Neural progenitor cell (in vitro differentiated cells): ENCODE measurements around the gene PTPRG.

ENCODE experiments used
- EZH2 ChIP-seq: fragments of 200-600 bp; sonication (generic); IDR thresholded peaks from 2 replicates; pipeline ENCODE4 v1.6.1; 2017; ENCODE audit warnings: antibody characterized with exemption, mild to moderate bottlenecking, moderate library complexity
- EZH2phosphoT487 ChIP-seq: fragments of 200-600 bp; sonication (generic); IDR thresholded peaks from 2 replicates; pipeline ENCODE4 v1.6.1; 2017; ENCODE audit warnings: antibody characterized with exemption
- TF ChIP-seq, protein P1 (sequence below): fragments of 200-600 bp; sonication (generic); IDR thresholded peaks from 2 replicates; pipeline ENCODE4 v1.5.1; 2017; ENCODE audit warnings: antibody characterized with exemption, mild to moderate bottlenecking

DNA sequence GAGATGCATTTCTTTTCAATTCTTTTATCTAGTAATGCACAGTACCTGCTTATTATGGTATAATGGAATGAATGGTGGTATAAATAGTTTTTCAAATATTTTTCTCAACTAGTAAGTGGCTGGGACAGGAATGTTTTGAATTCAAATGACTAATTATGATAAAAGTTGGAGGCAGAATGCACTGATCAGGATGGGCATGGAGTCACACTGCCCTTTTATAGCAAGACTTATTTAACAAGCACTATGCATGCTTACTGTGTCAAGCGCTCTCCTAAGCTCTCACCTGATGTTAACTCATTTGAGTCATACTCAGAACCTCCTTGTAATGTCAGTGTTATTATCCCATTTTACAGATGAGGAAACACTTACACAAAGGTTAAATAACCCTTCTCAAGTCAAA lies 590.2 kb downstream of the PTPRG start:
- TF ChIP-seq, protein P1, sequence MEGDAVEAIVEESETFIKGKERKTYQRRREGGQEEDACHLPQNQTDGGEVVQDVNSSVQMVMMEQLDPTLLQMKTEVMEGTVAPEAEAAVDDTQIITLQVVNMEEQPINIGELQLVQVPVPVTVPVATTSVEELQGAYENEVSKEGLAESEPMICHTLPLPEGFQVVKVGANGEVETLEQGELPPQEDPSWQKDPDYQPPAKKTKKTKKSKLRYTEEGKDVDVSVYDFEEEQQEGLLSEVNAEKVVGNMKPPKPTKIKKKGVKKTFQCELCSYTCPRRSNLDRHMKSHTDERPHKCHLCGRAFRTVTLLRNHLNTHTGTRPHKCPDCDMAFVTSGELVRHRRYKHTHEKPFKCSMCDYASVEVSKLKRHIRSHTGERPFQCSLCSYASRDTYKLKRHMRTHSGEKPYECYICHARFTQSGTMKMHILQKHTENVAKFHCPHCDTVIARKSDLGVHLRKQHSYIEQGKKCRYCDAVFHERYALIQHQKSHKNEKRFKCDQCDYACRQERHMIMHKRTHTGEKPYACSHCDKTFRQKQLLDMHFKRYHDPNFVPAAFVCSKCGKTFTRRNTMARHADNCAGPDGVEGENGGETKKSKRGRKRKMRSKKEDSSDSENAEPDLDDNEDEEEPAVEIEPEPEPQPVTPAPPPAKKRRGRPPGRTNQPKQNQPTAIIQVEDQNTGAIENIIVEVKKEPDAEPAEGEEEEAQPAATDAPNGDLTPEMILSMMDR, result no peak
- no peak for TF ChIP-seq EZH2
- TF ChIP-seq EZH2phosphoT487, result no peak
